Parathyroid adenoma (tissue), 2 donors: ENCODE measurements around the gene SULT1A1.

Experiments
- H2AFZ ChIP-seq: fragments of 300-600 bp; sonication (generic); one replicate; pipeline ENCODE4 v1.7.0; 2017; ENCODE audit warnings: antibody characterized with exemption, mild to moderate bottlenecking
- H3K27ac ChIP-seq: fragments of 300-600 bp; sonication (generic); one replicate; pipeline ENCODE4 v1.7.0; 2017
- H3K27me3 ChIP-seq: fragments of 300-600 bp; sonication (generic); one replicate; pipeline ENCODE4 v1.7.0; 2017; ENCODE audit warnings: low read length; ENCODE audit not compliant: control insufficient read depth, insufficient read depth
- H3K36me3 ChIP-seq: fragments of 300-600 bp; sonication (generic); one replicate; pipeline ENCODE4 v1.7.0; 2017; ENCODE audit warnings: low read length; ENCODE audit not compliant: control insufficient read depth, insufficient read depth
- H3K4me1 ChIP-seq: fragments of 300-600 bp; sonication (generic); one replicate; pipeline ENCODE4 v1.7.0; 2017; ENCODE audit warnings: control low read depth
- H3K4me2 ChIP-seq: fragments of 300-600 bp; sonication (generic); one replicate; pipeline ENCODE4 v1.7.0; 2017; ENCODE audit warnings: low read length
- H3K4me3 ChIP-seq: fragments of 300-600 bp; sonication (generic); one replicate; pipeline ENCODE4 v1.7.0; 2017; ENCODE audit warnings: low read depth, low read length
- H3K79me2 ChIP-seq: fragments of 300-600 bp; sonication (generic); one replicate; pipeline ENCODE4 v1.7.0; 2017; ENCODE audit warnings: control low read depth
- H3K9ac ChIP-seq: fragments of 300-600 bp; sonication (generic); one replicate; pipeline ENCODE4 v1.7.0; 2017; ENCODE audit warnings: mild to moderate bottlenecking
- H3K9me3 ChIP-seq: fragments of 300-600 bp; sonication (generic); one replicate; pipeline ENCODE4 v1.7.0; 2017; ENCODE audit warnings: low read length; ENCODE audit not compliant: control insufficient read depth
- CTCF ChIP-seq: fragments of 300-600 bp; sonication (generic); IDR thresholded peaks from one replicate; pipeline ENCODE4 v1.7.0; 2017; ENCODE audit warnings: antibody characterized with exemption, mild to moderate bottlenecking
- donor health status: primary hyperparathyroidism.

Gene SULT1A1

GRCh38 chr16:28555561-28555960 lies 54.3 kb downstream of the SULT1A1 start:
- H3K4me2 ChIP-seq = no peak overlapping the region
- no peaks in the 10 kb centered on the region for H3K27me3 ChIP-seq
- peaks cover 7% of the 10 kb centered on the region for H3K4me1 ChIP-seq
- no peaks in the 10 kb centered on the region for H3K9me3 ChIP-seq
- no peak overlapping the region for H3K27ac ChIP-seq
- H3K4me3 ChIP-seq = no peak overlapping the region
- no peak overlapping the region for H3K9ac ChIP-seq
- peaks cover 10% of the 10 kb centered on the region for H3K79me2 ChIP-seq
- no peak overlapping the region for H2AFZ ChIP-seq
- no peak for TF ChIP-seq CTCF
- H3K36me3 ChIP-seq = no peaks in the 10 kb centered on the region
